Keratinocyte (primary cell): ENCODE data around the gene CCDC182.

Experiments
- CTCF ChIP-seq, 3 experiments: IDR thresholded peaks in 1 of 3; conservative IDR thresholded peaks in 1 of 3; optimal IDR thresholded peaks in 1 of 3; 2 replicates in 2 of 3; 3 replicates in 1 of 3; pipeline versions ENCODE3 to v1.5.1; 2011; ENCODE audit warnings: low read length in 3 of 3, mild to moderate bottlenecking in 3 of 3, moderate library complexity in 2 of 3, control low read depth in 1 of 3, inconsistent platforms in 1 of 3; ENCODE audit not compliant: insufficient read depth in 2 of 3; ENCODE audit errors: extremely low read depth in 1 of 3
- EZH2 ChIP-seq: IDR thresholded peaks from one replicate; pipeline ENCODE4 v1.6.1; 2012; ENCODE audit warnings: inconsistent platforms, mild to moderate bottlenecking, low read length, moderate library complexity

- TF ChIP-seq CTCF (optimal IDR thresholded peaks at IDR 0.05 in 1 of 3, IDR thresholded peaks at IDR 0.05 in 1 of 3, conservative IDR thresholded peaks at IDR 0.05 in 1 of 3; ENCODE audit: extremely low read depth in 1 of 3, insufficient read depth in 2 of 3, low read length in 3 of 3) = no peak
- no peak for TF ChIP-seq EZH2
Measured at GRCh38 chr17:57756951-57757350, 11.9 kb upstream of the CCDC182 start.
